Coronary artery (tissue), 2 donors: Measurements from ENCODE around the gene IFNGR2.
"Not testable (repeated sequence)": the region's sequence is repeated elsewhere in the genome, so short reads cannot be mapped to it uniquely, and the experiment has no call there.

Experiments
- DNase-seq: peaks from one replicate; pipeline ENCODE4 v3.0.0-alpha.2; 2017; ENCODE audit warnings: low spot score
- H3K27ac ChIP-seq, 2 donors: fragments of 200-600 bp; sonication (generic); one replicate each; pipeline ENCODE4 v1.5.1; 2016 to 2019
- H3K4me3 ChIP-seq: fragments of 200-600 bp; sonication (generic); 2 replicates; pipeline ENCODE4 v1.5.1; 2016; ENCODE audit warnings: mild to moderate bottlenecking, moderate library complexity
- TF ChIP-seq, protein P1 (sequence below): fragments of 200-600 bp; sonication (generic); IDR thresholded peaks from one replicate; pipeline ENCODE4 v1.5.1; 2019; ENCODE audit warnings: antibody characterized with exemption

IFNGR2 gene

DNA sequence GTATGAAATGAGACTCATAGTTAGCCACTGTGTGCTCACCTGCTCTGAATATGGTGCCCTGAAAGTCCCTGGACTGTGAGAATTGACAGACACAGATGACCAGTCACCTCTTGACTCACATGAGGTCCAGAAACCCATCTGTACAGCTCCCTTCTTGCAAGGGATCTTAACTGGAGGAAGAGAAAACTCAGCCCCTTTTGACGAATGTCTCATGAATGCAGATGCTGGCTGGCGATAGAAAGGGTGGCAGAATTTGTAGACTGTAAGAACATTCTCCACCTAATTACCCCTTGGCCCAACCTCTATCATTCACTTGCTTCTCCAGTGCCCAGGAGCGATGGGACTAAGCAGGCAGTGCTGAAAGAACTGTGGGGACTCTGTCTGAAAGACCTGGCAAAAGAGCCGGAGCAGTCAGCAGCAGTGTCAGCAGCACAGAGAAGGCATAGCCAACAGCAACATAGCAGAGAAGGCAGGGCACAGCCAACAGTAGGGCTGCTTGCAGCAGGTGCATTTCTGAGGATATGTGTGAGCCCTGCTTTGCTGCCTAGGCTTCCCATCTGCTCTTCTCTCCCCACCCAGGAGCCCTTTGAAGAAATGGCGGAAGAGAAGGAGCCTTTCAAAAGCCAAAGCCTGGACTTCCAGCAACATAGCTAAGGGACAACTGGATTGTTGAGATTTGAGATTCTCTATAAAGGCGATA lies 25.8 kb upstream of the IFNGR2 start:
- Histone ChIP-seq H3K4me3 (no peak overlapping the region), H3K27ac (no peak overlapping the region)
- DNase-seq = no peak
- TF ChIP-seq, protein P1, sequence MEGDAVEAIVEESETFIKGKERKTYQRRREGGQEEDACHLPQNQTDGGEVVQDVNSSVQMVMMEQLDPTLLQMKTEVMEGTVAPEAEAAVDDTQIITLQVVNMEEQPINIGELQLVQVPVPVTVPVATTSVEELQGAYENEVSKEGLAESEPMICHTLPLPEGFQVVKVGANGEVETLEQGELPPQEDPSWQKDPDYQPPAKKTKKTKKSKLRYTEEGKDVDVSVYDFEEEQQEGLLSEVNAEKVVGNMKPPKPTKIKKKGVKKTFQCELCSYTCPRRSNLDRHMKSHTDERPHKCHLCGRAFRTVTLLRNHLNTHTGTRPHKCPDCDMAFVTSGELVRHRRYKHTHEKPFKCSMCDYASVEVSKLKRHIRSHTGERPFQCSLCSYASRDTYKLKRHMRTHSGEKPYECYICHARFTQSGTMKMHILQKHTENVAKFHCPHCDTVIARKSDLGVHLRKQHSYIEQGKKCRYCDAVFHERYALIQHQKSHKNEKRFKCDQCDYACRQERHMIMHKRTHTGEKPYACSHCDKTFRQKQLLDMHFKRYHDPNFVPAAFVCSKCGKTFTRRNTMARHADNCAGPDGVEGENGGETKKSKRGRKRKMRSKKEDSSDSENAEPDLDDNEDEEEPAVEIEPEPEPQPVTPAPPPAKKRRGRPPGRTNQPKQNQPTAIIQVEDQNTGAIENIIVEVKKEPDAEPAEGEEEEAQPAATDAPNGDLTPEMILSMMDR = no peak

DNA sequence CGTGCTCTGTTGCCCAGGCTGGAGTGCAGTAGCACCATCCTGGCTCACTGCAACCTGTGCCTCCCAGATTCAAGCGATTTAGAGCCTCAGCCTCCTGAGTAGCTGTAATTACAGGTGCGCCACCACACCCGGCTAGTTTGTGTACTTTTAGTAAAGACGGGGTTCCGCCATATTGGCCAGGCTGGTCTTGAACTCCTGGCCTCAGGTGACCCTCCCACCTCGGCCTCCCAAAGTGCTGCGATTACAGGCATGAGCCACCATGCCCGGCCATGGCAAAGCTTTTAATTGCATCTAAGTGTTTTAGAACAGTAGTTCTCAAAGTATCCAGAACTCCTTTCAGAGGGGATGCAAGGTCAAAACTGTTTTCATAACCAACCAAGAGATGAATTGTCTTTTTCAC lies 25.1 kb upstream of the IFNGR2 start:
- DNase-seq = no peak
- no peak overlapping the region for H3K27ac ChIP-seq
- TF ChIP-seq, protein P1 = no peak
- no peak overlapping the region for H3K4me3 ChIP-seq

DNA sequence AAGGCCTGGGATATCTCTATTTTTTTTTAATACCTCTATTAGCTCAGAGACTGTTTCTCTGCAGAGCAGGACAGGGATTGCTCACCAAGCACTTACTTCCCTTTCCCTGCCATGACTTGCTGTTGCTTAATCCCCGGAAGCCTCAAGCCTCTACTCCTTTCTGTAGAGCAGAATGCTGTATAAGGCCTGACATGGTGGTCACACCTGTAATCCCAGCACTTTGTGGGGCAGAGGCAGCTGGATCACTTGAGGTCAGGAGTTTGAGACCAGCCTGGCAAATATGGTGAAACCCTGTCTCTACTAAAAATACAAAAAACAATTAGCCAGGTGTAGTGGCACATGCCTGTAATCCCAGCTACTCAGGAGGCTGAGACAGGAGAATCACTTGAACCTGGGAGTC lies 23.3 kb upstream of the IFNGR2 start:
- H3K27ac ChIP-seq = peak overlapping the region; percentile 72 to 87
- not testable (repeated sequence) for DNase-seq
- H3K4me3 ChIP-seq = peak overlapping the region; percentile 23

DNA sequence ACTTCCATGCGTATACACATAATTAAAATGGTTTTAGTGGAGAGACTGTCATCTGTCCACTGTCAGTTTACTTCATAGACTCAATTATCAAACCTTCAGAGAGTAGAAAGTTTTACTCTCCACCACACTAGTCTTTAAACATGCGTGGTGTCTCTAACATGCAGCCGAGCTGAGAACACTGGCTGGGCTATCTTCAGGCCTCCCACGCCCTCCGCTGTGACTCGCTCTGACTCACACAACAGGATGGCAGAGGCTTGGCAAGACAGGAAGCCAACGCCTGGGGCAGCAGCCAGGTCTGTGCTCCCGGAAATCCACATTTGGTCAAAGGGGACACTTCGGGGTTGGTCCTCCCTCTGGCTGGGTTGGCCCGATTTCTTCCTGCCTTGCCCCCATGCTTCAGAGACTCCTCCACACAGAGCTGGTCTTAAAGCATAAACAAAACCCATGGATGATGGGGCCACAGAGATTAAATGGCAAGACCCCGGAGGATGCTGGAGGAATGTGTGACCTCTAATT lies 22.7 kb upstream of the IFNGR2 start:
- TF ChIP-seq, protein P1 = no peak
- Histone ChIP-seq H3K4me3 (peak overlapping the region; percentile 23), H3K27ac (peak overlapping the region; percentile 72 to 87)
- DNase-seq = peak; percentile 97

DNA sequence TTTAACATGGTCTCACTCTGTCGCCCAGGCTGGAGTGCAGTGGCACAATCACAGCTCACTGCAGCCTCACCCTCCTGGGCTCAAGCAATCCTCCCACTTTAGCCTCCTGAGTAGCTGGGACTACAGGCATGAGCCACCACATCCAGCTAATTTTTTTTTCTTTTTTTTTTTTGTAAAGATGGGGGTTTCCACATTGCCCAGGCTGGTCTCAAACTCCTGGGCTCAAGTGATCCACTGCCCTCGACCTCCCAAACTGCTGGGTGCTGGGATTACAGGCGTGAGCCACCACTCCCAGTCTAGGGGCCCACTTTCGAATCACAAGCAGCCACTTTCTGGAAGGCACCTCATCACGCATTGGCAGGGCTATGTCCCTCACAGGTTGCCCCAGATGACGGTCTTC lies 21.8 kb upstream of the IFNGR2 start:
- DNase-seq, H3K4me3 ChIP-seq: not testable (repeated sequence)
- H3K27ac ChIP-seq = peak overlapping the region in 1 of 2 donors; percentile 44

DNA sequence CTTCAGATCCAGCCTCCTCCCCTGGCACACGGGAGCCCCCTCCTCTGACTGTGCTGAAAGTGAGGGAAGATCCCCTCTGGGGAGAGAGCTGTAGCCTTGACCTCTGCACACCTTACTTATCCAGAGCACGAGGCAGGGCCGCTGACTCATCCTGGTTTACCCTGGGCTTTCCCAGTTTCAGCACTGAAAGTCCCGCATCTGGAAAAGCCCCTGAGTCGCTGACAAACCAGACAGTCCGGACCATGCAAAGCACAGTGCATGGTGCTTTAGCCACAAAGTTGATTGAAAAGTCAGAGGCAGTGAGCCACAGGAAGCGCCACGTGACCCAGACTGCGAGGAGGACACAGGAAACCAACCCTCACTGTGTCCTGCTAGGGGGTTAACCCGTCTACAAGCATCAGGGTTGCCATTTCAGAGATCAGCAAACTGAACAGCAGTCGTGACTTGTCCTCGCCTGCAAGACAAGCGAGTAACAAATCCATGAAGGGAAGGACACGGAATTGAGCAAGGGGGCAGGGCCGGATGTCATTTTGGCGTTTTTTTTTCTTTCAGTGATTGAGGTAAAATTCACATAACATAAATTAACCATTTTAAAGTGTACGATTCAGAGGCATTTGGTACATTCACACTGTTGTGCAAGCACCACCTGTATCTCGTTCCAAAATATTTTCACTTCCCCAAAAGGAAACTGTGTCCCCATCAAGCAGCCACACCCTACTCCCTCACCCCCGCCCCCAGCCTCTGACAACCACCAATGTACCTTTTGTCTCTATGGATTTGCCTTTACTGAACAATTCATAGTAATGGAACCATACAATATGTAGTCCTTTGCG lies 19.9 kb upstream of the IFNGR2 start:
- TF ChIP-seq, protein P1 = no peak
- H3K27ac ChIP-seq = peak overlapping the region; percentile 4 to 80
- peak overlapping the region; percentile 59 for H3K4me3 ChIP-seq
- peak; percentile 80 for DNase-seq

DNA sequence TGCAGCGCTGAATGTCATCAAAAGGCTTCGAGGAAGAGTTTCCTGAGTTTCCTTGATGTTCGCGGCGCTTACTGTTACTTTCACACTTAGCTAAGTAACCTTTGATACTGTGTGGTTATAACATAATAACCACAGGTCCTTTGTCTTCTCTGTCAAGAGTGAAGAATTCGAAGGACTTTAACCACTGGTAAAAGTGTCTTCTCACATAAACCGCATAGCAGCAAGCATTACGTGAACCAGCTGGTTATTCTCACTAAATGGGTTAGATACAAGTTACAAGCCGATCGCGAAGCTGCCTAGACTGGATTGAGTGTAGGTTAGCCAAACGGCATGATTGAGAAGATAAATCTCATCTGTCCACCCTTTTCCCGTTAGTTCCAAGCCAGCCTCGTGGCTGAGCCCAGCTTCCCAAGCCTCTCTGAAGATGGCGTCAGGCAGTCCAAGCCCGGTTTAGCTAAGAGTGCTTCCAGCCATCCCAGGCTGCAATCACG lies 18.3 kb upstream of the IFNGR2 start:
- Histone ChIP-seq H3K4me3 (no peak overlapping the region), H3K27ac (no peak overlapping the region)
- TF ChIP-seq, protein P1 = no peak
- no peak for DNase-seq
